ENCODE results near the gene MAD2L1BP. TPM values are rescaled to one million over a fixed set of nuclear protein-coding genes. Genes with fewer than 3 reads are reported as not detected.

The MAD2L1BP gene
- total RNA-seq, 1 experiment from 2014 or later = 44.2 TPM

GRCh38 chr6:43679057-43679456 lies 43.4 kb downstream of the MAD2L1BP start:
- ChIA-PET CTCF (no interaction called here), POLR2A (no interaction called here)
- no peak for ATAC-seq
- Histone ChIP-seq H3K36me3 (ENCODE audit: control insufficient read depth, insufficient read depth, low read length) (peaks cover 10% of the 10 kb centered on the region), H3K4me3 (ENCODE audit: low read depth in 2 of 2, low read length in 2 of 2) (no peak overlapping the region), H3K27me3 (ENCODE audit: control insufficient read depth, insufficient read depth, low read length) (no peaks in the 10 kb centered on the region), H3K27ac (ENCODE audit: low read length) (no peak overlapping the region), H3K4me1 (ENCODE audit: control insufficient read depth, insufficient read depth, low read length) (peaks cover 4% of the 10 kb centered on the region), H3K9me3 (ENCODE audit: control insufficient read depth, insufficient read depth, low read depth, low read length) (no peaks in the 10 kb centered on the region)
- in situ Hi-C loops (cut with HindIII; ENCODE audit: low pct_unique_long_range_greater_than_20kb, low sequenced_read_pairs) = no loop called here
- no peak for DNase-seq (ENCODE audit: low read depth, low spot score)
- intact Hi-C loops (cut with micrococcal nuclease; ENCODE audit: unreplicated experiment) = no loop called here
- BruUV-seq (replicated peaks) = no TSS peak
- no peak for TF ChIP-seq REST (IDR thresholded peaks at IDR 0.05; ENCODE audit: insufficient read depth in 1 of 2, low read depth in 2 of 2, low read length in 1 of 2)
- TF ChIP-seq POLR2AphosphoS5 (IDR thresholded peaks at IDR 0.05; ENCODE audit: low read depth, low read length) = no peak
- TF ChIP-seq TCF7L2 (IDR thresholded peaks at IDR 0.05; ENCODE audit: low read depth, low read length) = no peak
- no peak for TF ChIP-seq SIN3A (IDR thresholded peaks at IDR 0.05; ENCODE audit: borderline replicate concordance, insufficient read depth, low read depth, low read length)
- TF ChIP-seq, protein P1, sequence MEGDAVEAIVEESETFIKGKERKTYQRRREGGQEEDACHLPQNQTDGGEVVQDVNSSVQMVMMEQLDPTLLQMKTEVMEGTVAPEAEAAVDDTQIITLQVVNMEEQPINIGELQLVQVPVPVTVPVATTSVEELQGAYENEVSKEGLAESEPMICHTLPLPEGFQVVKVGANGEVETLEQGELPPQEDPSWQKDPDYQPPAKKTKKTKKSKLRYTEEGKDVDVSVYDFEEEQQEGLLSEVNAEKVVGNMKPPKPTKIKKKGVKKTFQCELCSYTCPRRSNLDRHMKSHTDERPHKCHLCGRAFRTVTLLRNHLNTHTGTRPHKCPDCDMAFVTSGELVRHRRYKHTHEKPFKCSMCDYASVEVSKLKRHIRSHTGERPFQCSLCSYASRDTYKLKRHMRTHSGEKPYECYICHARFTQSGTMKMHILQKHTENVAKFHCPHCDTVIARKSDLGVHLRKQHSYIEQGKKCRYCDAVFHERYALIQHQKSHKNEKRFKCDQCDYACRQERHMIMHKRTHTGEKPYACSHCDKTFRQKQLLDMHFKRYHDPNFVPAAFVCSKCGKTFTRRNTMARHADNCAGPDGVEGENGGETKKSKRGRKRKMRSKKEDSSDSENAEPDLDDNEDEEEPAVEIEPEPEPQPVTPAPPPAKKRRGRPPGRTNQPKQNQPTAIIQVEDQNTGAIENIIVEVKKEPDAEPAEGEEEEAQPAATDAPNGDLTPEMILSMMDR (IDR thresholded peaks at IDR 0.05) = no peak

GRCh38 chr6:43680308-43681200 lies 44.9 kb downstream of the MAD2L1BP start:
- TF ChIP-seq SIN3A (IDR thresholded peaks at IDR 0.05; ENCODE audit: borderline replicate concordance, insufficient read depth, low read depth, low read length) (no peak), REST (IDR thresholded peaks at IDR 0.05; ENCODE audit: insufficient read depth in 1 of 2, low read depth in 2 of 2, low read length in 1 of 2) (no peak), TCF7L2 (IDR thresholded peaks at IDR 0.05; ENCODE audit: low read depth, low read length) (no peak), POLR2AphosphoS5 (IDR thresholded peaks at IDR 0.05; ENCODE audit: low read depth, low read length) (no peak)
- TF ChIP-seq, protein P1 (IDR thresholded peaks at IDR 0.05) = no peak
- POLR2A ChIA-PET = no interaction called here

More at GRCh38 chr6:43680308-43681200, 44.9 kb downstream of the MAD2L1BP start:
- no peak overlapping the region for H3K27ac ChIP-seq (ENCODE audit: low read length)
- in situ Hi-C loops (cut with HindIII; ENCODE audit: low pct_unique_long_range_greater_than_20kb, low sequenced_read_pairs) (no loop called here), intact Hi-C loops (cut with micrococcal nuclease; ENCODE audit: unreplicated experiment) (no loop called here)
- CTCF ChIA-PET = interaction anchor here (0.6 kb wide), 1 partner anchor 13 kb away, joined by 4 read pairs; no protein-coding TSS in a partner anchor
- no peak for DNase-seq (ENCODE audit: low read depth, low spot score)
- no peak for ATAC-seq
- H3K9me3 ChIP-seq (ENCODE audit: control insufficient read depth, insufficient read depth, low read depth, low read length) = no peaks in the 10 kb centered on the region
- H3K4me3 ChIP-seq (ENCODE audit: low read depth in 2 of 2, low read length in 2 of 2) = no peak overlapping the region
- no peaks in the 10 kb centered on the region for H3K27me3 ChIP-seq (ENCODE audit: control insufficient read depth, insufficient read depth, low read length)
- BruUV-seq (replicated peaks) = no TSS peak
- peaks cover 4% of the 10 kb centered on the region for H3K4me1 ChIP-seq (ENCODE audit: control insufficient read depth, insufficient read depth, low read length)
- peaks cover 6% of the 10 kb centered on the region for H3K36me3 ChIP-seq (ENCODE audit: control insufficient read depth, insufficient read depth, low read length)

Data from Panc1 (cell line).